Transverse colon (tissue), 4 donors: ENCODE data around the gene RAPGEF2. TPM values are rescaled to one million over a fixed set of nuclear protein-coding genes. Genes with fewer than 3 reads are reported as not detected.
A peak's percentile ranks its signal among the peaks of the same experiment; 100 is the strongest.

ENCODE experiments used
- DNase-seq: peaks from one replicate; pipeline ENCODE4 v3.0.0-alpha.2; 2019
- H3K27ac ChIP-seq, 4 donors: fragments of 200-600 bp; sonication (generic); 2 replicates each; pipeline ENCODE4 v1.5.1; 2016 to 2018; ENCODE audit warnings: inconsistent platforms in 4 of 4
- H3K27me3 ChIP-seq: fragments of 200-600 bp; sonication (generic); 2 replicates; pipeline ENCODE4 v1.5.1; 2017; ENCODE audit warnings: inconsistent platforms
- H3K36me3 ChIP-seq, 4 donors: fragments of 200-600 bp; sonication (generic); 2 replicates each; pipeline ENCODE4 v1.5.1; 2017 to 2019; ENCODE audit warnings: inconsistent platforms in 4 of 4
- H3K4me1 ChIP-seq, 4 donors: fragments of 200-600 bp; sonication (generic); 2 replicates each; pipeline ENCODE4 v1.5.1; 2017 to 2020; ENCODE audit warnings: inconsistent platforms in 4 of 4
- H3K4me3 ChIP-seq, 4 donors: fragments of 200-600 bp; sonication (generic); 1 replicate in 1 of 4; 2 replicates in 3 of 4; pipeline versions ENCODE4 v1.5.1 to v1.6.1; 2017 to 2019; ENCODE audit warnings: inconsistent platforms in 4 of 4
- H3K9me3 ChIP-seq, 2 donors: fragments of 200-600 bp; sonication (generic); 2 replicates each; pipeline ENCODE4 v1.5.1; 2017 to 2019; ENCODE audit warnings: inconsistent platforms in 2 of 2
- EP300 ChIP-seq: sonication (generic); formaldehyde crosslinking; IDR thresholded peaks from one replicate; pipeline ENCODE4 v1.6.1; 2017; ENCODE audit warnings: antibody characterized with exemption, low read depth
- POLR2A ChIP-seq: fragments of 450-650 bp; IDR thresholded peaks from one replicate; pipeline ENCODE4 v1.6.1; 2016; ENCODE audit warnings: antibody characterized with exemption, mild to moderate bottlenecking, moderate library complexity
- POLR2AphosphoS5 ChIP-seq, 3 donors: sonication (generic); formaldehyde crosslinking; IDR thresholded peaks; one replicate each; pipeline ENCODE4 v1.6.1; 2016; ENCODE audit warnings: antibody characterized with exemption in 3 of 3
- WGBS, 2 donors: methylation state at CpG; one replicate each; pipeline ENCODE4 v1.1.5; 2018; ENCODE audit warnings: low coverage in 1 of 2; 5-methylcytosine and 5-hydroxymethylcytosine counted together
- in situ Hi-C, 4 donors: fragments of 200-750 bp; cut with MboI; loops; one replicate each; pipeline versions ENCODE4 v1.15.0 to v1.15.1; 2017; ENCODE audit warnings: low sequenced_read_pairs in 3 of 4, low pct_ligation_motif_present in 1 of 4, low pct_unique_long_range_greater_than_20kb in 1 of 4
- intact Hi-C: fragments of 100-400 bp; cut with DNase I; formaldehyde crosslinking; loops from one replicate; pipeline ENCODE4 v1.15.1; 2023; ENCODE audit warnings: low total_unique reads
- total RNA-seq, 4 donors: library from RNA; depleted of rRNA; stranded (reverse); fragments of >200 nt; gene quantifications; one replicate each; pipeline ENCODE4 v1.1.0, GENCODE V29; 2016
- TF ChIP-seq, protein P1 (sequence below), 5 experiments: fragments of 200-600 bp in 3 of 5; fragments of 450-650 bp in 2 of 5; sonication (generic) in 3 of 5; IDR thresholded peaks; 1 replicate in 2 of 5; 2 replicates in 3 of 5; pipeline ENCODE4 v1.5.1; 2016 to 2017; ENCODE audit warnings: antibody characterized with exemption in 5 of 5, inconsistent platforms in 3 of 5, mild to moderate bottlenecking in 2 of 5, moderate library complexity in 1 of 5

RAPGEF2 gene
- total RNA-seq, 4 donors from 2014 or later = 23.3 to 64.8 (median 49.6) TPM

DNA sequence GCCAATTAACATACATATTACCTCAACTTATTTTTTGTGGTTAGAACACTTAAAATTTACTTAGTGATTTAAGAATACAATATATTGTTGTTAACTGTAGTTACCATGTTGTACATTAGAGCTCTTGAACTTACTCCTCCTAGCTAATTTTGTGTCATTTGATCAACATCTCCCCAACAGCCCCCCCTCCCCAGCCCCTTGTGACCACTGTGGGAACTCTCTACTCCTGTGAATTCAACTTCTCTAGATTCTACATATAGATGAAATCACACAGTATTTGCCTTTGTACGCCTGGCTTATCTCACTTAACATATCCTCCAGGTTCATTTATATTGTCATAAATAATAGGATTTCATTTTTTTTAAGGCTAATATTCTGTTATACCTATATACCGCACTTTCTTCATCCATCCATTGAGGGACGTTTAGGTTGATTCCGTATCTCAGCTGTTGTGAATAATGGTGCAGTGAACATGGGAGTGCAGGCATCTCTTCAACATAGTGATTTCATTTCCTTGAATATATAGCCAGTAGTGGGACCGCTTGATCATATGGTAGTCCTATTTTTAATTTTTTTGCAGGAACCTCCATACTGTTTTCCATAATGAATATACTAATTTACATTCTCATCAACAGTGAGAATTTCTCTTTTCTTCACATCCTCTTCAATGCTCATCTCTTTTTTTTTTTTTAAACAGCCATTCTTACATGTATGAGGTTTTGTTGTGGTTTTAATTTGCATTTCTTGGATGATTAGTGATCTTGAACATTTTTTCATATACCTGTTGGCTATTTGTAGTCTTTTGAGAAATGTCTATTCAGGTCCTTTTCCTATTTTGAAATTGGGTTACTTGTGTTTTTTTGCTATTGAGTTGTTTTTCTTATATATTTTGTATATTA, 66.8 kb downstream of the RAPGEF2 start:
- H3K27ac ChIP-seq = no peak overlapping the region
- no peaks in the 10 kb centered on the region for H3K36me3 ChIP-seq
- TF ChIP-seq, protein P1, sequence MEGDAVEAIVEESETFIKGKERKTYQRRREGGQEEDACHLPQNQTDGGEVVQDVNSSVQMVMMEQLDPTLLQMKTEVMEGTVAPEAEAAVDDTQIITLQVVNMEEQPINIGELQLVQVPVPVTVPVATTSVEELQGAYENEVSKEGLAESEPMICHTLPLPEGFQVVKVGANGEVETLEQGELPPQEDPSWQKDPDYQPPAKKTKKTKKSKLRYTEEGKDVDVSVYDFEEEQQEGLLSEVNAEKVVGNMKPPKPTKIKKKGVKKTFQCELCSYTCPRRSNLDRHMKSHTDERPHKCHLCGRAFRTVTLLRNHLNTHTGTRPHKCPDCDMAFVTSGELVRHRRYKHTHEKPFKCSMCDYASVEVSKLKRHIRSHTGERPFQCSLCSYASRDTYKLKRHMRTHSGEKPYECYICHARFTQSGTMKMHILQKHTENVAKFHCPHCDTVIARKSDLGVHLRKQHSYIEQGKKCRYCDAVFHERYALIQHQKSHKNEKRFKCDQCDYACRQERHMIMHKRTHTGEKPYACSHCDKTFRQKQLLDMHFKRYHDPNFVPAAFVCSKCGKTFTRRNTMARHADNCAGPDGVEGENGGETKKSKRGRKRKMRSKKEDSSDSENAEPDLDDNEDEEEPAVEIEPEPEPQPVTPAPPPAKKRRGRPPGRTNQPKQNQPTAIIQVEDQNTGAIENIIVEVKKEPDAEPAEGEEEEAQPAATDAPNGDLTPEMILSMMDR (IDR thresholded peaks at IDR 0.05) = no peak
- no peak for TF ChIP-seq POLR2AphosphoS5 (IDR thresholded peaks at IDR 0.05)
- TF ChIP-seq POLR2A = no peak
- no peak for TF ChIP-seq EP300
- peaks cover 0 to 29% (median 11%) of the 10 kb centered on the region in 4 donors for H3K4me1 ChIP-seq
- no peak for DNase-seq
- H3K9me3 ChIP-seq = no peaks in the 10 kb centered on the region
- H3K27me3 ChIP-seq = no peaks in the 10 kb centered on the region
- intact Hi-C loops (loop anchor here (10.0 kb wide), 1 partner anchor 65 kb away; the partner anchor contains the start of gene RAPGEF2), in situ Hi-C loops (loop anchor here in 1 of 4 donors (10.0 kb wide), 1 partner anchor 315 kb away; no protein-coding TSS in a partner anchor)
- WGBS, 2 donors = 89 to 92% methylated on average over 4 to 5 of the region's 5 CpGs
- no peak overlapping the region for H3K4me3 ChIP-seq

DNA sequence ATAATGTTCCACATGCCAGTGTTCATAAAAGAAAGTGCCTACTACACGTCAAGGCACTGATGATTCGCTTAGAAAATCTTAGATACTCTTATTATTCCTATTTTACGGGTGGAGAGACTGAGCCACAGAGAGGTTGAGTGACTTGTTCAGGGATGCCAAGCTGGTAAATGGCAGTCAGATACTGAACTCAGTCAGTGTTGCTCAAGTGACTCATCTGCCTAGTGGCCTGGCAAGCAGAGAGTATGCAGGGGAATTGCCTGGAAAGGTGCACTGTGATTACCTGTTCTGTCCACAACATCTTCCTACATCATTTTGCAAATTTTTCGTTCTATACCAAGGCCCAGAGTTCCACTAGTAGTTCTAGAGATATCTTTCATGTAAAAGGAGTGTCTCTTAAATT, 68.4 kb downstream of the RAPGEF2 start:
- no peaks in the 10 kb centered on the region for H3K27me3 ChIP-seq
- no peaks in the 10 kb centered on the region for H3K9me3 ChIP-seq
- in situ Hi-C loops (loop anchor here in 1 of 4 donors (10.0 kb wide), 1 partner anchor 316 kb away; no protein-coding TSS in a partner anchor), intact Hi-C loops (loop anchor here (10.0 kb wide), 1 partner anchor 66 kb away; the partner anchor contains the start of gene RAPGEF2)
- H3K4me3 ChIP-seq = no peak overlapping the region
- 85 to 89% methylated on average over 3 to 4 of the region's 4 CpGs for WGBS, 2 donors
- no peak overlapping the region for H3K27ac ChIP-seq
- DNase-seq = no peak
- TF ChIP-seq POLR2A (no peak), EP300 (no peak), POLR2AphosphoS5 (IDR thresholded peaks at IDR 0.05) (no peak)
- TF ChIP-seq, protein P1 (IDR thresholded peaks at IDR 0.05) = no peak
- H3K36me3 ChIP-seq = no peaks in the 10 kb centered on the region
- H3K4me1 ChIP-seq = peaks cover 0 to 34% (median 18%) of the 10 kb centered on the region in 4 donors

DNA sequence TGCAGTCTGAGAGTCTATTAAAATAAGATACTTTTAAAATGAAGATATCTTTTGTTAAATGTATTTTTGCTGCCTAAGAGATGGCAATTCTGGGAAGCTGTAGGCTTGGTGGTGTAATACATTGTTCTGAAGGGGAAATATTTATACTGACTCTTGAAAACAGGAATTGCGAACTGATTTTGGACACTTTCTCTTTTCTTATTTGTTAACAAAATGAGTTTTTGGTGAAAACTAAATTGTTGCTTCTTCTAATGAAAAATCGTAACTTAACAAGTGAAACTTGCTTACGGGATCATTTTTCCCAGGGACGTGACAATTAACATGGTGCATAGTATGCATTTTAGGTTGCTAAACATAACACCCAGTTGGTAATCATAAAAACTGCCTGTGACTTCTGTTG, 71.0 kb downstream of the RAPGEF2 start:
- intact Hi-C loops (loop anchor here (10.0 kb wide), 1 partner anchor 69 kb away; the partner anchor contains the start of gene RAPGEF2), in situ Hi-C loops (loop anchor here in 1 of 4 donors (10.0 kb wide), 1 partner anchor 319 kb away; no protein-coding TSS in a partner anchor)
- Histone ChIP-seq H3K9me3 (no peaks in the 10 kb centered on the region), H3K27me3 (no peaks in the 10 kb centered on the region), H3K4me1 (peaks cover 6 to 54% (median 16%) of the 10 kb centered on the region in 4 donors), H3K27ac (peak overlapping the region; percentile 12 to 62 (median 38)), H3K36me3 (no peaks in the 10 kb centered on the region), H3K4me3 (no peak overlapping the region)
- 73 to 75% methylated on average over 4 of the region's 4 CpGs for WGBS, 2 donors
- no peak for TF ChIP-seq EP300
- TF ChIP-seq, protein P1 (IDR thresholded peaks at IDR 0.05) = no peak
- no peak for TF ChIP-seq POLR2A
- no peak for TF ChIP-seq POLR2AphosphoS5 (IDR thresholded peaks at IDR 0.05)
- DNase-seq = no peak

DNA sequence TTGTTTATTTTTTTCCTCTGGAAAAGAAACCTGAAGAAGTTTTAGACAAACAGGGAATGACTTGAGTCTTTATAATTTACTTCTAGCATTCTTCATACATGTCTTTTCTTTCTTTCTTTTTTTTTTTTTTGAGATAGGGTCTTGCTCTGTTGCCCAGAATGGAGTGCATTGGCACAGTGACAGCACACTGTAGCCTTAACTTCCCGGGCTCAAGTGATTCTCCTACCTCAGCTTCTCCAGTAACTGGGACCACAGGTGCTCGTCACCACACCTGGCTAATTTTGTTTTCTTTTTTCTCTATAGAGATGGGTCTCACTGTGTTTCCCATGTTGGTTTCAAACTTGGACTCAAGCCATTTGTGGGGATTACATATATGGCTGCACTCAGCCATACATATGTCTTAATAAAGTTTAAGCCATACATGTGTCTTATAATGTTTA, 71.8 kb downstream of the RAPGEF2 start:
- DNase-seq = no peak
- Histone ChIP-seq H3K27me3 (no peaks in the 10 kb centered on the region), H3K4me1 (peaks cover 6 to 62% (median 18%) of the 10 kb centered on the region in 4 donors), H3K9me3 (no peaks in the 10 kb centered on the region), H3K4me3 (no peak overlapping the region), H3K27ac (peak overlapping the region in 3 of 4 donors; percentile 45 to 62 (median 57)), H3K36me3 (no peaks in the 10 kb centered on the region)
- 67 to 68% methylated on average over 2 of the region's 2 CpGs for WGBS, 2 donors
- intact Hi-C loops (loop anchor here (10.0 kb wide), 1 partner anchor 70 kb away; the partner anchor contains the start of gene RAPGEF2), in situ Hi-C loops (loop anchor here in 2 of 4 donors (10.0 to 25.0 kb wide), 2 partner anchors 320 to 462 kb away; partner anchors contain the start of gene PPID (in 1 of the 2))
- TF ChIP-seq EP300 (no peak), POLR2AphosphoS5 (IDR thresholded peaks at IDR 0.05) (no peak), POLR2A (no peak)
- TF ChIP-seq, protein P1 (IDR thresholded peaks at IDR 0.05) = no peak
